Keratinocyte (primary cell): ENCODE measurements around the gene CXCL5.

Source experiments
- CTCF ChIP-seq, 3 experiments: IDR thresholded peaks in 1 of 3; conservative IDR thresholded peaks in 1 of 3; optimal IDR thresholded peaks in 1 of 3; 2 replicates in 2 of 3; 3 replicates in 1 of 3; pipeline versions ENCODE3 to v1.5.1; 2011; ENCODE audit warnings: low read length in 3 of 3, mild to moderate bottlenecking in 3 of 3, moderate library complexity in 2 of 3, control low read depth in 1 of 3, inconsistent platforms in 1 of 3; ENCODE audit not compliant: insufficient read depth in 2 of 3; ENCODE audit errors: extremely low read depth in 1 of 3
- EZH2 ChIP-seq: IDR thresholded peaks from one replicate; pipeline ENCODE4 v1.6.1; 2012; ENCODE audit warnings: inconsistent platforms, mild to moderate bottlenecking, low read length, moderate library complexity

GRCh38 chr4:73970945-73971344 lies 27.5 kb downstream of the CXCL5 start:
- TF ChIP-seq CTCF (optimal IDR thresholded peaks at IDR 0.05 in 1 of 3, IDR thresholded peaks at IDR 0.05 in 1 of 3, conservative IDR thresholded peaks at IDR 0.05 in 1 of 3; ENCODE audit: extremely low read depth in 1 of 3, insufficient read depth in 2 of 3, low read length in 3 of 3) (no peak), EZH2 (no peak)
